ENCODE measurements around the gene LCN2.

DNA sequence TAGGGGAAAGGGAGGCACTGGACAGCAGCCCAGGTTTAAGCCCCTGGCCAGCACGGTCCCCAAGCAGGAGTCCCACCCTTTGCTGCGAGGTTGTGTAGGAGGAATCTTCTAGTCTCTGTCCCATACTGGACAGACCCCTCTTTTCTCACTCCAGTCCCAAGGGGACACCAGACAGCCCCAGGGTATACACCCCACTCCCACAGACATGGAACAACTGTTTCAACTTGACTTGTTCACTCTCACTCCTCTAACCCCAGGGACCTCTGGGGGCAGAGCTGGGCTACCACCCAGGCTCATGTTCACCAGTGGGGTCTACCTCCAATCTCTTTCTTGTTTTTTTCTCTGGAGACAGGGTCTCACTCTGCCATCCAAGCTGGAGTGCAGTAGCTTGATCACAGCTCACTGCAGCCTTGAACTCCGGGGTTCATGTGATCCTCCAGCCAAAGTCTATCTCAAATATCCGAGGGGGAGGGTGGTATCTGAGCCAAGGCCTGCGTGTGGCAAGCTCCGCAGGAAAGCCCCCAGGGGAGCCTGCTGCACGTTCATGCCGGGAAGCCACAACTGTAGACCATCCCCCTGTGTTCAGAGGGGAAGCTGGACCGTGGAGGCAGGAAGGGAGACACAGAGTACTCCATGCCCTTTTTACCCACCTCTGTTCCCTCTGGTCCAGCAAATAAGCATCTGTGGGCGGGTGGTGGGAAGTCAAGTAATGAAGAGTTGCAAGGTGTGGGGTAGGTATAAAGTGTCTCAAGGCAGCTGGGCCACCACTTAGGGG is 23.5 kb upstream of the LCN2 start:
- TF ChIP-seq, protein P1, sequence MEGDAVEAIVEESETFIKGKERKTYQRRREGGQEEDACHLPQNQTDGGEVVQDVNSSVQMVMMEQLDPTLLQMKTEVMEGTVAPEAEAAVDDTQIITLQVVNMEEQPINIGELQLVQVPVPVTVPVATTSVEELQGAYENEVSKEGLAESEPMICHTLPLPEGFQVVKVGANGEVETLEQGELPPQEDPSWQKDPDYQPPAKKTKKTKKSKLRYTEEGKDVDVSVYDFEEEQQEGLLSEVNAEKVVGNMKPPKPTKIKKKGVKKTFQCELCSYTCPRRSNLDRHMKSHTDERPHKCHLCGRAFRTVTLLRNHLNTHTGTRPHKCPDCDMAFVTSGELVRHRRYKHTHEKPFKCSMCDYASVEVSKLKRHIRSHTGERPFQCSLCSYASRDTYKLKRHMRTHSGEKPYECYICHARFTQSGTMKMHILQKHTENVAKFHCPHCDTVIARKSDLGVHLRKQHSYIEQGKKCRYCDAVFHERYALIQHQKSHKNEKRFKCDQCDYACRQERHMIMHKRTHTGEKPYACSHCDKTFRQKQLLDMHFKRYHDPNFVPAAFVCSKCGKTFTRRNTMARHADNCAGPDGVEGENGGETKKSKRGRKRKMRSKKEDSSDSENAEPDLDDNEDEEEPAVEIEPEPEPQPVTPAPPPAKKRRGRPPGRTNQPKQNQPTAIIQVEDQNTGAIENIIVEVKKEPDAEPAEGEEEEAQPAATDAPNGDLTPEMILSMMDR (conservative IDR thresholded peaks at IDR 0.05; ENCODE audit: low read depth, low read length): no peak
- no peak for TF ChIP-seq EZH2 (IDR thresholded peaks at IDR 0.05; ENCODE audit: low read length, unreplicated experiment)

All from PC-3 (cell line).